ENCODE results near the gene LMTK3. TPM values are rescaled to one million over a fixed set of nuclear protein-coding genes. Genes with fewer than 3 reads are reported as not detected.

The LMTK3 gene
- total RNA-seq, 1 experiment from 2014 or later: not detected

GRCh38 chr19:48471836-48472235 is 39.8 kb downstream of the LMTK3 start:
- Histone ChIP-seq H3K36me3 (peaks cover 69% of the 10 kb centered on the region), H3K9me3 (no peaks in the 10 kb centered on the region), H3K27me3 (no peaks in the 10 kb centered on the region), H3K4me3 (no peak overlapping the region)
- no peak for DNase-seq

- H3K9me3 ChIP-seq: no peaks in the 10 kb centered on the region
- no peak overlapping the region for H3K4me3 ChIP-seq
- peaks cover 60% of the 10 kb centered on the region for H3K36me3 ChIP-seq
- H3K27me3 ChIP-seq: no peaks in the 10 kb centered on the region
- no peak for DNase-seq
Observed at GRCh38 chr19:48470856-48471255, 40.8 kb downstream of the LMTK3 start.

GRCh38 chr19:48469934-48470680 is 41.5 kb downstream of the LMTK3 start:
- Histone ChIP-seq H3K9me3 (no peaks in the 10 kb centered on the region), H3K36me3 (peaks cover 52% of the 10 kb centered on the region), H3K4me3 (peak overlapping the region; percentile 98), H3K27me3 (no peaks in the 10 kb centered on the region)
- no peak for DNase-seq

DNA sequence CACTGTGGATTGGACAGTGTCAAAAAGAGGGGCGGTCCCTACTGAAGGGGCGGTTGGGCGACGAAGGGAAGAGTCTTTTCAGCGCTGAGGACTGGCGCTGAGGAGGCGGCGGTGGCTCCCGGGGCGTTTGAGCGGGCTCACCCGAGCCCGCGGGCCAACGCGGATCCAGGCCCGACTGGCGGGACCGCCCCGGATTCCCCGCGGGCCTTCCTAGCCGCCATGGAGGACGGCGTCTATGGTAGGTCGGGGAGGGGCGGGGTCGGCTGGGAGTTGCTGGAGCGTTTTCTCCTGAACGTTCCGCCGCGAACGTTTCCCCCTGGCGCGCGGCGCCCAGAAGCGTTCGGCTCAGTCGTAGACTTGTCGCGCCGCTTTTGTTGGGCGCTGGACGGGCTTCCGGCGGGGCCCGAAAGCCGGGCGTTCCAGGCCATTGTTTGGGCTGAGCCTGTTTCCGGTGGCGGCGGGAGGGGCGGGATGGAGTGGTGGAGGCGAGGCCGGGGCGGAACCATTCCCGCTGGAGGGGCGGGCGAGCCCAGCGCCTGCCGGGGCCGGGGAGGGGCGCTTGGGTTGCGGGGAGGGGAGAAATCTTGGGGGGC is 42.2 kb downstream of the LMTK3 start, which contains the start of gene CYTH2:
CYTH2 (plus strand) TSS at position 81 of the 593 bp plus-strand sequence; CDS start at position 220, 139 bp downstream.
- Histone ChIP-seq H3K36me3 (peaks cover 45% of the 10 kb centered on the region), H3K27me3 (no peaks in the 10 kb centered on the region), H3K9me3 (no peaks in the 10 kb centered on the region), H3K4me3 (peak within 1 kb of the TSS; percentile 98)
- peak; percentile 91 for DNase-seq

- H3K27me3 ChIP-seq: no peaks in the 10 kb centered on the region
Observed at GRCh38 chr19:48468772-48469288, 42.8 kb downstream of the LMTK3 start.

DNA sequence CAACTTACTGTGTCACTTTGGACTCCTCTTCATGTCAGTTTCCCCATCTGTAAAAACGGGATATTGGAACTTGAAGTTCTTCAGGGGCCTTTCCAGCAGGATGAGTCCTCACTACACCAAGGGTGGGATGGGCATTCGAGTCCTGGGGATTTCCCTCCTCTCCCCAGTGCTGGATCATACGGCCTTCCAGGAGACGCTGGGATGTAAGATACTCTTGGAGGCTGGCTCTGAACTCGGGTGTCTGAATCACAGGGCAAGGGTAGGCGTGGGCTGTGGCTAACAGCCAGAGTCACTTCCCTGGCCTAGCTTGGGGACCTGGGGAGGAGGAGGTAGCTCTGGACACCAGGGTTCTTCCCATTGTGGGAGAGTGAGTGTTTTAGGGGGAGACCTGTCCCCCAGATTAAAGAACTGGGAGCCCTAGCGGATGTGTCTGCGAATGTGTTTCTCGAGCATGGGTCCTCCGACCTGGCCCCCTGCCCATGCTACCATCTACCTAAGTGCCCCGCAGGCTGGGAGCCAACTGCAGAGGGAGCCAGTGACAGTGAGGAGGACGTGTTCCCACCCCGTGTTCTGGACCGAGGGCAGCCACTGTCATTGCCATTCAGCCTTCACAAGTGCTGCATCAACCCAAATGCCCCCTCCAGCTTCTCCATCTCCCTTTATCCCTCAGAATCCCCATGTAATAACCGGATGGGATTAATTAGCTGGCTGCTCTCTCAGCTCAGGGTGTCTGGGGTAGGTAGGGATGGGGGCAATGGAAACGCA is 44.9 kb downstream of the LMTK3 start:
- H3K4me3 ChIP-seq: no peak overlapping the region
- DNase-seq: peak; percentile 74
- H3K36me3 ChIP-seq: peaks cover 31% of the 10 kb centered on the region
- no peaks in the 10 kb centered on the region for H3K27me3 ChIP-seq
- H3K9me3 ChIP-seq: no peaks in the 10 kb centered on the region

More at GRCh38 chr19:48468772-48469288, 42.8 kb downstream of the LMTK3 start:
- no peaks in the 10 kb centered on the region for H3K9me3 ChIP-seq
- H3K4me3 ChIP-seq: peak overlapping the region; percentile 98
- DNase-seq: peak; percentile 100
- peaks cover 39% of the 10 kb centered on the region for H3K36me3 ChIP-seq

DNA sequence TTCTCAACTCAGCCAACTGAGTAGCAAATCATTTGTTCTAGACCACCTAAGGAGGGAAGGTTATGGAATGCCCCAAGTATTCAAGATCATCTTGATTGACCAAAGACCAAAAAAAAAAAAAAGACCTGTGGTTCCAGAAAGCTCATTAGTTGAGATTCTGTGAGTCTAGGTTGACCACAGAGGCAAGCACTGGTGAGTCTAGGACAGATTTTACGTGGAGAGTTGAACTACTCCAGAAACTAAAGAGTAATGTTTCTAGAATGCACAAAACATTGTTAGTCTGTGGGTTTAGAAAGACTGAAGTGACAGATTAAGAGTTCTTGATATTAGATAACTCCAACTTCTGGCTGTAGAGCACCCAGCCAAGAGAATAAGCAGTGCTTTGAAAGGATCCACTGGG is 46.4 kb downstream of the LMTK3 start:
- Histone ChIP-seq H3K36me3 (peaks cover 24% of the 10 kb centered on the region), H3K27me3 (no peaks in the 10 kb centered on the region), H3K4me3 (no peak overlapping the region), H3K9me3 (no peaks in the 10 kb centered on the region)
- DNase-seq: no peak

DNA sequence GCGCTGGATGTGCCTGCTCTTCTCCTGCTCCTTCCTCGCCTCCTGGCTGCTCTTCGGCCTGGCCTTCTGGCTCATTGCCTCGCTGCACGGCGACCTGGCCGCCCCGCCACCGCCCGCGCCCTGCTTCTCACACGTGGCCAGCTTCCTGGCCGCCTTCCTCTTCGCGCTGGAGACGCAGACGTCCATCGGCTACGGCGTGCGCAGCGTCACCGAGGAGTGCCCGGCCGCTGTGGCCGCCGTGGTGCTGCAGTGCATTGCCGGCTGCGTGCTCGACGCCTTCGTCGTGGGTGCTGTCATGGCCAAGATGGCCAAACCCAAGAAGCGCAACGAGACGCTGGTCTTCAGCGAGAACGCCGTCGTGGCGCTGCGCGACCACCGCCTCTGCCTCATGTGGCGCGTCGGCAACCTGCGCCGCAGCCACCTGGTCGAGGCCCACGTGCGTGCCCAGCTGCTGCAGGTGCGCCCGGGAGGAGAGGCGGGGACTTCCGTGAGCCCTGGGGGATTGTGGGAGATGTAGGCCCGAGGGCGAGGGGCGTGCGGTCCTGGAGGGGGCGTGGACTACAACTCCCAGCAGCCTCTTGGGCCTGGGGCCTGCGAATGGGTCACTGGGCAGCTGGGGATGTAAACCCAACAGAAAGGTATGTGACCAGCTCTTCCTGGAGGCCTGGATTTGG is 49.5 kb downstream of the LMTK3 start:
- Histone ChIP-seq H3K9me3 (no peaks in the 10 kb centered on the region), H3K36me3 (peaks cover 39% of the 10 kb centered on the region), H3K4me3 (no peak overlapping the region), H3K27me3 (no peaks in the 10 kb centered on the region)
- no peak for DNase-seq

- H3K27me3 ChIP-seq: no peaks in the 10 kb centered on the region
- peaks cover 43% of the 10 kb centered on the region for H3K36me3 ChIP-seq
- DNase-seq: no peak
- H3K4me3 ChIP-seq: no peak overlapping the region
- no peaks in the 10 kb centered on the region for H3K9me3 ChIP-seq
Observed at GRCh38 chr19:48461651-48461981, 50.0 kb downstream of the LMTK3 start.

DNA sequence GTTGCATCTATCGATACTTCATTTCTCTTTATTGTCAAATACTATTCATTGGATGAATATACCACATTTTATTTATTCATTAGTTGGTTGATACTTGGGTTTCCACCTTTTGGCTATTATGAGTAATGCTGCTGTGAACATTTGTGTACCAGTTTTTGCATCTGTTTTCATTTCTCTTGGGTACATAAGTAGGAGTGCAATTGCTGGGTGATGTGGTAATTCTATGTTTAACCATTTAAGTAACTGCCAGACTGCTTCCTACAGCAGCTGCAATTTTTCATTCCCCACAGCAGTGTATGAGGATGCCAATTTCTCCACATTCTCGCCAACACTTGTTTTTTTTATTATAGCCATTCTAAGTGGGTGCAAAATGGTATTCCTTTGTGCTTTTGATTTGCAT is 53.6 kb downstream of the LMTK3 start:
- no peak for DNase-seq
- H3K27me3 ChIP-seq: no peaks in the 10 kb centered on the region
- H3K36me3 ChIP-seq: peaks cover 77% of the 10 kb centered on the region
- no peaks in the 10 kb centered on the region for H3K9me3 ChIP-seq
- no peak overlapping the region for H3K4me3 ChIP-seq

DNA sequence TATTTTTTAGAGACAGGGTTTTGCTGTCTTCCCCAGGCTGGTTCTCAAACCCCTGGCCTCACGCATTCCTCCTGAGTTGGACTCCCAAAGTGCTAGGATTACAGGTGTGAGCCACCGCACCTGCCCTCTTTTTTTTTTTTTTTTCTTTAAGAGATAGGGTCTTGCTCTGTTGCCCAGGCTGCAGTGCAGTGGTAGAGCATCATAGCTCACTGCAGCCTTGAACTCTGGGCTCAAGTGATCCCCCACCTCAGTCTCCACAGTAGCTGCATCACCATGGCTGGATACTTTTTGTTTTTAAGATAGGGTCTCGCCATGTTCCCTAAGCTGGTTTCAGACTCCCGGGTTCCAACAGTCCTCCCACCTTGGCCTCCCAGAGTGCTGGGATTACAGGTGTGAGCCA is 54.8 kb downstream of the LMTK3 start:
- no peak for DNase-seq
- no peaks in the 10 kb centered on the region for H3K27me3 ChIP-seq
- H3K9me3 ChIP-seq: no peaks in the 10 kb centered on the region
- no peak overlapping the region for H3K4me3 ChIP-seq
- H3K36me3 ChIP-seq: peaks cover 79% of the 10 kb centered on the region

GRCh38 chr19:48455908-48456562 is 55.6 kb downstream of the LMTK3 start:
- Histone ChIP-seq H3K4me3 (no peak overlapping the region), H3K36me3 (peaks cover 84% of the 10 kb centered on the region), H3K27me3 (no peaks in the 10 kb centered on the region), H3K9me3 (no peaks in the 10 kb centered on the region)
- no peak for DNase-seq

DNA sequence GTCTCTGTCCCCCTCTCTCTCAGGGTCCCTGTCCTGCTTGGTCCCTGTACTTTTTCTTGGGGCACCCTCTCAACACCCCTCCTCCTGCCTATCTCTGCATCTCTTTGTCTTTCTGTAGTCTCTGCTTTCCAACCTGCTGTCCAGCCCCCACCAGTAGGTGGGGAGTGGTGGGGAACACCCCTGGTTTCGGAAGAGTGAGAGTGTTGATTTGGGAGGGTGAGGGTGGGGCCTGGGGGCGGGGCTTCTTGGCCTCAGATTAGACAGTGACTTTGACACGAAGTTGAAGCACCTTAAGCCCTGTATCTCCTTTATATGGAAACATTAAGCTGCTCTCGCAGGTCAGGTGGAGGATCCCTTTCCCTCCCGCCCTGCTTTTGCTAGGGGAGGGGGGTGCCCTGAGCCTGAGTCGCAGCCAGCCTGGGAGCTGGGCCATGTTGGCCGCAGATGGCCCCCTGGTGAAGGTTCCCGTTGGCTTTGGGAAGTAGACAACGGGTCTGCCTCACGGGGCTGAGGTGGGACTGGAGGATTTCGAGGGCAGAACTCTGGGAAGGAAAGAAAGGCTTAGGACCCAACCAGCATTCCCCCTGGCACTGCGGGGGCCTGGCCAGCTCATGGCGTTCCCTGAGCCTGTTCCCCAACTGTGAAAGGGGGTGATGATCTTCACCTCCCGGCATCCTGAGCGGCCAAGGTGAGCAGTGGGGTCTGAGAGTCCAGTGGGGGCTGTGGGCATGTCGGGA is 56.3 kb downstream of the LMTK3 start, which contains the start of gene KCNJ14:
KCNJ14 (plus strand) TSS at position 404 of the 737 bp plus-strand sequence. CDS start 6,151 bp downstream, outside the sequence.
- DNase-seq: no peak
- Histone ChIP-seq H3K4me3 (no peak within 1 kb of the TSS), H3K9me3 (no peaks in the 10 kb centered on the region), H3K36me3 (peaks cover 85% of the 10 kb centered on the region), H3K27me3 (no peaks in the 10 kb centered on the region)

DNA sequence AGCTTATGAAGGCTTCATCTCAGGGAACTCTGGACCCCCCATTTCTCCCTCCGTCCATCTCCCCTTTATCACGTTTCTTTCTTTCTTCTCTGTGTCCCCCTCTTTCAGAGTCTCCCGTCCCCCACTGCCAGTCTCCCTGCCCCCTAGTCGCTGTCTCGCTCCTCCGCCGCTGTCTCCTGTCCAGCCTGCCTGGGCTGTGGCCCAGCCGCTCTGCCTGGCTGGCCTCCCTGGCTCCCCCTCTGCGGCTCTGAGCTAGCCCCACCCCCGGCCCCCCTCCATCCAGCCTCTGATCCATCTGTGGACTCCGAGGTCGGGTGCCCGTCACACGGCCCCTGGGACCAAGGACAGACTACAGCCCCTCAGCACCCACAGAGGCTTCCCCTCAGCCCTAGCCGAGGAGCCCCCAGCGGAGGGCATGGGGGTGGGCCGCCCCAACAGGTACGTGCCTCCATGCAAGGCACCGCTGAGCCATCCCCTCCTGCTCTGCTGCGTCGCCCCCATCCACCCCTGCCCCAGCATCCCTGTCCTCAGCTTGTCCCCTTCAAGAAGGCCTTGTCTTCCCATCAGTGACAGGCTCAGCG is 57.4 kb downstream of the LMTK3 start:
- Histone ChIP-seq H3K27me3 (no peaks in the 10 kb centered on the region), H3K36me3 (peaks cover 90% of the 10 kb centered on the region), H3K4me3 (no peak overlapping the region), H3K9me3 (no peaks in the 10 kb centered on the region)
- DNase-seq: no peak
